K562 (cell line): Measurements from ENCODE around the gene GPR149. TPM values are rescaled to one million over a fixed set of nuclear protein-coding genes. Genes with fewer than 3 reads are reported as not detected.

ENCODE experiments used
- FOXA3 ChIP-seq, 2 experiments: fragments of 450-650 bp in 1 of 2; sonication (generic) in 1 of 2; formaldehyde crosslinking; IDR thresholded peaks in 1 of 2; conservative IDR thresholded peaks in 1 of 2; 2 replicates each; pipeline versions ENCODE4 v1.4.0 to v1.8.0; 2020 to 2022; ENCODE audit warnings: mild to moderate bottlenecking in 2 of 2, missing genetic modification reagents in 1 of 2
- REST ChIP-seq, 2 experiments: fragments of 450-650 bp; formaldehyde crosslinking in 1 of 2; IDR thresholded peaks; 2 replicates each; pipeline versions ENCODE4 v1.4.0 to v1.6.1; 2014 to 2020; ENCODE audit warnings: mild to moderate bottlenecking in 2 of 2, borderline replicate concordance in 1 of 2, low read depth in 1 of 2
- THRA ChIP-seq: fragments of 450-650 bp; IDR thresholded peaks from 2 replicates; pipeline ENCODE4 v1.6.1; 2017; ENCODE audit warnings: mild to moderate bottlenecking, moderate library complexity
- ZFP36 ChIP-seq: fragments of 150-350 bp; IDR thresholded peaks from 2 replicates; pipeline ENCODE4 v1.6.1; 2018; ENCODE audit warnings: low read length, low read depth; ENCODE audit not compliant: partially characterized antibody
- ZNF395 ChIP-seq: fragments of 200-800 bp; sonication (Bioruptor generic); IDR thresholded peaks from 2 replicates; pipeline ENCODE4 v1.6.1; 2017; ENCODE audit warnings: missing genetic modification characterization, missing compliant biosample characterization
- ZNF551 ChIP-seq: fragments of 250-450 bp; sonication (Bioruptor Pico); IDR thresholded peaks from 2 replicates; pipeline ENCODE4 v1.5.0; 2021; ENCODE audit warnings: mild to moderate bottlenecking, moderate library complexity
- ZNF707 ChIP-seq: fragments of 250-450 bp; sonication (Bioruptor Pico); conservative IDR thresholded peaks from 2 replicates; pipeline ENCODE4 v1.8.0; 2022; ENCODE audit warnings: inconsistent platforms, mild to moderate bottlenecking, moderate library complexity
- polyA plus RNA-seq, 8 experiments: library from polyadenylated mRNA; depleted of rRNA in 4 of 8; stranded (reverse) in 5 of 8; unstranded in 3 of 8; fragments of >200 nt; fragmentation: Nextera tagmentation in 2 of 8; fragmentation: Illumina TruSeq in 1 of 8; extraction: Ambion mirVana in 2 of 8; extraction: Trizol in 1 of 8; gene quantifications; 2 replicates each; pipeline versions ENCODE4 v1.2.1 to v1.2.3, GENCODE V29; 2011 to 2014; ENCODE audit warnings: inconsistent platforms in 1 of 8, missing spikeins in 1 of 8
- total RNA-seq, 7 experiments: library from RNA; depleted of rRNA in 6 of 7; stranded (reverse); fragments of >200 nt in 6 of 7; fragmentation: Illumina TruSeq in 2 of 7; extraction: Trizol in 2 of 7; gene quantifications; 2 replicates each; pipeline versions ENCODE4 v1.2.1 to v1.2.3, GENCODE V29; 2011 to 2021; ENCODE audit warnings: low replicate concordance in 1 of 7

GPR149 gene
- total and polyA plus RNA-seq, 9 of the 15 experiments (the other 6 are each of a cell fraction or from before 2014, with no cell fraction given): not detected

- TF ChIP-seq ZNF395 (CRISPR knock-in tag) (no peak), FOXA3 (CRISPR knock-in tag; conservative IDR thresholded peaks at IDR 0.05 in 1 of 2, IDR thresholded peaks at IDR 0.05 in 1 of 2) (no peak), ZNF707 (CRISPR knock-in tag) (no peak), THRA (no peak), REST (IDR thresholded peaks at IDR 0.05; ENCODE audit: borderline replicate concordance) (no peak), REST (CRISPR knock-in tag; IDR thresholded peaks at IDR 0.05; ENCODE audit: low read depth) (no peak), ZFP36 (no peak), ZNF551 (CRISPR knock-in tag) (no peak)
Measured at GRCh38 chr3:154473769-154474168, 43.8 kb upstream of the GPR149 start (continued).
